Activated CD4-positive, alpha-beta T cell treated with anti-CD3 and anti-CD28 coated beads, Interleukin-2, Interleukin-4, amounts not matched to agents 100 ng/mL and 50 ng/mL, durations not matched to agents 16 hours and 8 hours (primary cell): ENCODE measurements around the gene UBTD1.
"Not testable (repeated sequence)": the region's sequence is repeated elsewhere in the genome, so short reads cannot be mapped to it uniquely, and the experiment has no call there.

Experiments used
- DNase-seq: peaks from one replicate; pipeline ENCODE4 v3.0.0-alpha.2; 2020; ENCODE audit warnings: low spot score

UBTD1 gene

GRCh38 chr10:97515271-97515978, 16.7 kb downstream of the UBTD1 start:
- no peak for DNase-seq

- no peak for DNase-seq
Observed at GRCh38 chr10:97517096-97517750, 18.5 kb downstream of the UBTD1 start.

GRCh38 chr10:97517778-97518300, 19.1 kb downstream of the UBTD1 start:
- DNase-seq, result no peak

GRCh38 chr10:97518301-97519043, 19.7 kb downstream of the UBTD1 start:
- no peak for DNase-seq

- no peak for DNase-seq
Observed at GRCh38 chr10:97519342-97519741, 20.6 kb downstream of the UBTD1 start.

- DNase-seq, result no peak
Observed at GRCh38 chr10:97520520-97520919, 21.8 kb downstream of the UBTD1 start.

GRCh38 chr10:97520978-97521761, 22.4 kb downstream of the UBTD1 start:
- no peak for DNase-seq

GRCh38 chr10:97522071-97522470, 23.3 kb downstream of the UBTD1 start:
- DNase-seq, result no peak

GRCh38 chr10:97522937-97523336, 24.2 kb downstream of the UBTD1 start:
- DNase-seq, result no peak

- no peak for DNase-seq
Observed at GRCh38 chr10:97525086-97525485, 26.4 kb downstream of the UBTD1 start.

- DNase-seq, result no peak
Observed at GRCh38 chr10:97525683-97526110, 27.0 kb downstream of the UBTD1 start.

GRCh38 chr10:97528876-97529275, 30.2 kb downstream of the UBTD1 start:
- not testable (repeated sequence) for DNase-seq

- DNase-seq, result no peak
Observed at GRCh38 chr10:97529685-97530465, 31.2 kb downstream of the UBTD1 start.

GRCh38 chr10:97531401-97531986, 32.8 kb downstream of the UBTD1 start:
- no peak for DNase-seq

- DNase-seq, result no peak
Observed at GRCh38 chr10:97532935-97533671, 34.4 kb downstream of the UBTD1 start.

GRCh38 chr10:97533888-97534287, 35.2 kb downstream of the UBTD1 start:
- no peak for DNase-seq

- peak; percentile 30 for DNase-seq
Observed at GRCh38 chr10:97534746-97535367, 36.1 kb downstream of the UBTD1 start.

- no peak for DNase-seq
Observed at GRCh38 chr10:97537186-97537869, 38.6 kb downstream of the UBTD1 start.

GRCh38 chr10:97538411-97538810, 39.7 kb downstream of the UBTD1 start:
- DNase-seq, result no peak
